Mammary epithelial cell (primary cell): ENCODE measurements around the gene C9orf85.

Experiments
- EZH2 ChIP-seq: IDR thresholded peaks from 2 replicates; pipeline ENCODE4 v1.6.1; 2012; ENCODE audit warnings: low read length, inconsistent platforms, borderline replicate concordance
- TF ChIP-seq, protein P1 (sequence below), 2 donors: IDR thresholded peaks in 1 of 2; conservative IDR thresholded peaks in 1 of 2; 2 replicates each; pipeline ENCODE4 v1.5.1; 2011 to 2012; ENCODE audit warnings: inconsistent platforms in 2 of 2, low read length in 2 of 2, mild to moderate bottlenecking in 2 of 2, control low read depth in 1 of 2, low read depth in 1 of 2; ENCODE audit not compliant: insufficient read depth in 1 of 2; ENCODE audit errors: extremely low read depth in 1 of 2

DNA sequence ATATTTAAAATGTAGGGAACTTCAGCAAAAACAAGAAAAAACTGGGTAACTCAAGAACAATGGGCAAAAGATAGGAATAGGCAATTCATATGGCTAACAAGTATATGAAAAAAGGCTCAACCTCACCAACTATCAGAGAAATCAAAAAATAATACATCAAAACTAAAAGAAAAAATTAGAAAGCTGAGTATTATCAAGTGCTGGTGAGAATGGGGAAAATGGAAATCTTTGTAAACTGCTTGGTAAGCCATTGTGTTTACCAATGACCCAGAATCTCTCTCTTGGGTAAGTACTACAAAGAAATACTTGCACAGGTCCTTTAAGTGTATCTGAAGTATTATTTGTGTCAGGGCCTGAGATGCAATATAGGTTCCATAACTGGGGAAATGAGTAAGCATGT lies 27.4 kb upstream of the C9orf85 start:
- TF ChIP-seq, protein P1, sequence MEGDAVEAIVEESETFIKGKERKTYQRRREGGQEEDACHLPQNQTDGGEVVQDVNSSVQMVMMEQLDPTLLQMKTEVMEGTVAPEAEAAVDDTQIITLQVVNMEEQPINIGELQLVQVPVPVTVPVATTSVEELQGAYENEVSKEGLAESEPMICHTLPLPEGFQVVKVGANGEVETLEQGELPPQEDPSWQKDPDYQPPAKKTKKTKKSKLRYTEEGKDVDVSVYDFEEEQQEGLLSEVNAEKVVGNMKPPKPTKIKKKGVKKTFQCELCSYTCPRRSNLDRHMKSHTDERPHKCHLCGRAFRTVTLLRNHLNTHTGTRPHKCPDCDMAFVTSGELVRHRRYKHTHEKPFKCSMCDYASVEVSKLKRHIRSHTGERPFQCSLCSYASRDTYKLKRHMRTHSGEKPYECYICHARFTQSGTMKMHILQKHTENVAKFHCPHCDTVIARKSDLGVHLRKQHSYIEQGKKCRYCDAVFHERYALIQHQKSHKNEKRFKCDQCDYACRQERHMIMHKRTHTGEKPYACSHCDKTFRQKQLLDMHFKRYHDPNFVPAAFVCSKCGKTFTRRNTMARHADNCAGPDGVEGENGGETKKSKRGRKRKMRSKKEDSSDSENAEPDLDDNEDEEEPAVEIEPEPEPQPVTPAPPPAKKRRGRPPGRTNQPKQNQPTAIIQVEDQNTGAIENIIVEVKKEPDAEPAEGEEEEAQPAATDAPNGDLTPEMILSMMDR (conservative IDR thresholded peaks at IDR 0.05 in 1 of 2, IDR thresholded peaks at IDR 0.05 in 1 of 2; ENCODE audit: extremely low read depth in 1 of 2, insufficient read depth in 1 of 2, low read depth in 1 of 2, low read length in 2 of 2), result no peak
- TF ChIP-seq EZH2, result no peak
